Effector CD4-positive, alpha-beta T cell (primary cell): Measurements from ENCODE around the gene SLC4A7.
"Not testable (repeated sequence)": the region's sequence is repeated elsewhere in the genome, so short reads cannot be mapped to it uniquely, and the experiment has no call there.

Experiments
- DNase-seq: peaks from one replicate; pipeline ENCODE4 v3.0.0-alpha.2; 2020
- total RNA-seq: gene quantifications from one replicate; lab custom pipeline; 2026; lab: John Stamatoyannopoulos, UW

The SLC4A7 gene
- total RNA-seq = 175 reads per million, percentile 91 among the genes with 10 or more reads in this experiment

DNA sequence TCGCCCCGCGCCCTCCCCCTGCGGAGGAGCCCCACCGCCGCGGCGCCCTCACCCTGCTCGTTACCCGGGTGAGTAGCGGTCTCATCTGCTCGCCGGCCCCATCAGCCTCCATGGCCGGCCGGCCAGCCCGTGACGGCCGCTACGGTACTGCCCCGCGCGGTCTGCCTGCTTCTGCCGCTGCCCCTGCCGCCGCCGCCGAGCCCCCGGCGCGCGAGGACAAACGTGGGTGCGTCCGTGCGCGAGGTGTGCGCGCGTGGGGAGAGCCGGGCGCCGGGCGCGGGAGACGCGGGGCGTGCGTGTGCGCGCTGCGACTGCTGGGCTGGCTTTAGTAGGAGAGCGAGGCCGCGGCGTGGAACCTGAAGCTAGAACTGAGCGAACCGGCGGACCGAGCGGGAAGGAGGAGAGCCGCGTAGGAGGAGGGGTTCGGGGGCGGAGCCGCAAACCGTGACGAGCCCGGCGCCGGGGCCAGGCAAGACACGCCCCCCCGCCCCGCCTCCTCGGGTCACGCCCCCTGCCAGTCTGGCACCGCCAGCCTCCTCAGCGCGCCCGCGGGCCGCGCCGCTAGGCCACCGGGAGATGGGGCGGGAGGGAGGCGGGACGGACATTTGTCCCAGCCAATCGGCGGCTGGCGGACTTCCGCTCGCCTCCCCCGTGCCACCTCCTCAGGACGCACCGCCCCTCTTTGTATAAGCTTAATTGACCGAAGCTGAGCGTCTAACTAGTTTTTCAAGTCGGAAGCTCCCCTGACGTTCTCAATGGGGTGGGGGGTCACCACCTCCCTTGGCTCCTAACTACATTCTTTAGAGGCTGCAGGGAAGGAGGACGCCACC is at the start of gene SLC4A7:
SLC4A7 (minus strand) TSS at position 370 of the 830 bp plus-strand sequence; CDS start at position 112, 258 bp downstream.
- DNase-seq = peak; percentile 99

DNA sequence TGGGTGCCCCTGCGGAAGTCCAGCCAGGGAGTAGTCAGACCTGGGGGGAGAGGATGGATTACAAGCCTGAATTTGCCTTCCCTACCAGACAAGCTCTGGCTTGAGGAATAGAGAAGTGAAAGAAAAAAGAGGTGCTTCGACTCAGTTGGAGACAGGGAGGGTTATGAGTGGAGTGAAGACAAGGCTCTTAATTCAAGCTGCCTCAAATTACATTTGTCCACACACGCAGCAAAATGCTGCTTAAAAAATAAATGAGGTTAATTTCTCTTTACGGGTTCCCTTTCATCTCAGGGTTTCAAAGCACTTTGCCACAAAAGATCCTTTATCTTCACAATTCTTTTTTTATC is 49.0 kb upstream of the SLC4A7 start:
- no peak for DNase-seq

DNA sequence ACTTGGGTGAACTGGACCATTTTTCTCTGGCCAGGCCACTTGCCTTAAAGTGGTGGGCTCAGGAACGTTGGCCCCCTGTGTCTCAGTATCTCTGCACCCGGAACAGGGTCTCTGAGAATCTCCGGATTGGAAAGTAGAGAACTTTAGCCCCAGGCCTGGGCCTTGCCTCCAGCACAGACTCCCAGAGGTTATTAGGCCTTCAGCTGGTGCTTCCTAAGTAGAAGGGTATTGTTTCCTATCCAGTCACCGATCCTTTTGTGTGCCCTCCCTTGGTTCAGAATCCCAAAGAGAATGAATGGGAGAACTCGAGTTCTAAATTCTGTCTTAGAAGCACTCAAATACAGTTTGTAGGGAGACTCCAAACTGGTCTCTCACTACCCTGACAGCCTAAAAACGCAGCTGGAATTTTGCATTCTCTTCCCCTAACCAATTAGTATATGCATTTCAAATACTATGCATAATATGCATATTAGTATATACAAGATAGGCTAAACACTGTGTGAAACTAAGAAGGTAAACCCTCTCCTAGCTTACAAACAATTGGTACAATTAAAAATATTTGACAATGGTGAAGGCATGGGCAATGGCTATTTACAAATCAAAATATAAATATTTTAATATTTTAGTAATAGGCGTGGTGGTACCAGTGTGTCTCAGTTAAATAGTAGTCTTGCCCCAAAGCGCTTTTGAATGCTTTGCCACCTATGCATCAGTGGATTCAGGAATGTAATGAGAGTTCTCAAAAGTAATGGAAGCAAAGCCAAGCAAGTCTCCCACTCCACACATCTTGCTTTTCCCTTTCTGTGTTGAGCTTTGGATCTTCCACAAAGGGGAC is 48.5 kb upstream of the SLC4A7 start:
- DNase-seq = no peak

GRCh38 chr3:27531193-27531751 is 47.1 kb upstream of the SLC4A7 start:
- DNase-seq = not testable (repeated sequence)

DNA sequence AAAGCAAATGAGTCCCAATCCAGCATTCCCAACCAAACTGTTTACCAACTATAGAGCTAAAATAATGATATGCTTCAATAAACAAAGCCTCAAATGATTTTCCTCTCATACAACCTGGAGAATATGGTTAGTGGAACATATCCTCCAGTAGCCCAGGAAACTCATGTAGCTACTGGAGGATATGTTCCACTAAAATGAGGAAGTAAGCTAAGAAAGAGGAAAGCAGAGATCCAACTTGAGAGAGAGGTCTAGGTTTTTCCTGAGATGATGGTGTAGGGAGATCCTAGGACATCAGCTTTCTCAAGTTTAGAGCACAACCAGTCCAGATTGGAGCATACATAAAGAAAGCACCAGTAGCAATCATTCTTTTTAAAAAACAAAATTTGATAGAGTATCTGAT is 44.6 kb upstream of the SLC4A7 start:
- DNase-seq = no peak

DNA sequence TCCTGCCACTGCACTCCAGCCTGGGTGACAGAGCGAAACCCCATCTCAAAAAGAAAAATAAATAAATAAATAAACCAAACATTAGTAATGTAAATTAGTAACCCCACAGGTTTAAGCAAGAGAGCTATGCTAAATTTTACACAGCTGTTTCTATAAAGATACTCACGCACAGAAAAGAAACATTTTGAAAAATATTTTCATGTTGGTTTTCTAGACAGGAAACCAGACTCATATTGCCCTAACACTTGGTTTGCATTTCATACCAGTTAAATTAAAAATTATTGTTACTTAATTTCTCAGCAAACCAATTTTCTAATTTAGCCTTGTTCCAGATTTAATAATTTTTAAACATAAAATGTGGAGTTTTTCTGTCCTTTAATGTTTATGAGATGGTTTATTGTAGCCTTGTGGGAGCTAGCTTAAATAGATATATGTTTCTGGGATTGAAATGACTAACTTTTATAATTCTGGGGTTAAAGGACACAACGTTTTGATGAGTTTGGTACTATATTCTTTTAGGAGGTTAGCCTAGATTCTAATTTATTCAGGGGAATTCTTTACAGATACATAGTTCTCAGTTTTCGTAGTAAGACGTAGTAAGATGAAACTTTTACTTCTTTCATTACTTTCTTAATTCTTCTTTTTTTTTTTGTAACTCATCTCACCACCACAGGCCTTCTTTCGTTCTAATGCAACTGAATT is 42.6 kb upstream of the SLC4A7 start:
- DNase-seq = no peak

DNA sequence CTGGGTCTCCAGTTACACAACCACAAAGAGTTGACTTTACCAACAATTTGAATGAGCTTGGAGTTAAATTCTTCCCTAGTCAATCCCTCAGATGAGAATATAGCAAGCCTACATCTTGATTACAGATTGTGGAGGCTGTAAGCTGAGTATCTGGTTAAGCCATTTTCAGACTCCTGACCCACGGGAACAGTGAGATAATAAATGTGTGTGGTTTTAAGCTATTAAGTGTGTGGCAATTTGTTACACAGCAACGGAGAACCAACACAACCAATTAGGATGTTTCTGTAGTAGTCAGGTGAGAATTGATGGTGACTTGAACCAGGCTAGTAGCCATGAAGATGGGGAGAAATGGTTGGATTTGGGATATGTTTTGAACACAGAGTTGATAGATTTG is 37.7 kb upstream of the SLC4A7 start:
- no peak for DNase-seq

DNA sequence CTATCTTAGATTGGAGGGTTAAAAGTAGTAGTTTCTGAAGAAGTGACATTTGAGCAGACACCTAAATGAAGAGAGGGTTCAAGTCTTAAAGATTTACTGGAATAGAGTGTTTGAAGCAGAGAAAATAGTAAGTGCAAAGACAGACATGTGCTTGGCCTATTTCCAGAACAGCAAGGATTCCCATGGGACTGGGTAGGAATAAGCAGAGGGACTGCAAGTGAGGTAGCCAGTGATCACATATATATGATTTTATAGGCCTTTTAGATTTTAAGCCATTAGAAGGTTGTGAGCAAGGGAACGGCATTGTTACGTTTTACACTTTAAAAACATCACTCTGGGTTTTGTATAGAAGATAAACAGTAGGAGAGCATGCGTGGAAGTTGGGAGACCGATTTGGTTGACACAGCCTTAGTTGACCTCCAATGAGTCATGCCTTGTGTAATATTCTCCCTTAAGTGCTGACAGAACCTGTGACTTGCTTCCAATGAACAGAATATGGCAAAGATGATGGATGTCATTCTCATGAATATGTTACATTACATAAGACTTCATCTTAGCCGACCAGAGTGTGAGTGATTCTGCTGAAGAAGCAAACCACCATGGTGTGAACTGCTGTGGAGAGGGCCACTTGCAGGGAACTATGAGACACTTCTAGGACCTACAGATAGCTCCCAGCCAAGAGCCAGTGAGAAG is 37.1 kb upstream of the SLC4A7 start:
- DNase-seq = no peak

DNA sequence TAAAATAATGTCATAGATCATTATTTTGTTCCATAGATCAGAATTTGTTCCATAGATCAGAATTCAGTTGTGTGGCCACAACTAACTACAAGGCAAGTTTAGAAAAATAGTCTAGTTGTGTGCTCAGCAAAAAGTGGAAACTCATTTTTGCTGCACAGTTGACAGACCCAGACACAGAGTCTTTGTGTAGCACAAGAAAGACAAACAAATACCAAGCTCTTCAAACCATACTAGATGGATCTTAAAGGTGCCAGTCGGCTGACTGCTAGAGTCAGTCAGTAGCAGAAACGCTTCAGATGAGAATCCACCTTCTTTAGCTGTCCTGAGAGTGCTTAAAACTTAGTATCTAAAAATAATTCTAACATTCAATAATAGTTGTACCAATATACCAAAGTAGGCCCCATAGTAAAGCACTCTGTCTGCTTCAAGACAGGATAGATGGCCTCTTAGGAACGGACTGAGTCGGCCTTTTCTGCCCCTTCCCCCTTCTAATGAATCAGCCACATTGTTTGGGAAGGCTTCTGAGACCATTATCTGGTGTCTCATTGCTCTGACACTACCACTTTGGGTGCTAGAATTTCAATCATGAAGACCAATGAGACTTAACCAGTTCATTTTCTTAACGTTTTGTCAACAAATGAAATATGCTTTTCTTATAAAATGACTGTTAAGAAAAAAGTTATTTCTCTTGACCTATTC is 27.7 kb upstream of the SLC4A7 start:
- no peak for DNase-seq

GRCh38 chr3:27509376-27509775 is 25.2 kb upstream of the SLC4A7 start:
- DNase-seq = no peak

GRCh38 chr3:27508424-27508823 is 24.2 kb upstream of the SLC4A7 start:
- DNase-seq = no peak

- DNase-seq = no peak
Measured at GRCh38 chr3:27507515-27508266, 23.5 kb upstream of the SLC4A7 start.

- DNase-seq = no peak
Measured at GRCh38 chr3:27507111-27507510, 22.9 kb upstream of the SLC4A7 start.

DNA sequence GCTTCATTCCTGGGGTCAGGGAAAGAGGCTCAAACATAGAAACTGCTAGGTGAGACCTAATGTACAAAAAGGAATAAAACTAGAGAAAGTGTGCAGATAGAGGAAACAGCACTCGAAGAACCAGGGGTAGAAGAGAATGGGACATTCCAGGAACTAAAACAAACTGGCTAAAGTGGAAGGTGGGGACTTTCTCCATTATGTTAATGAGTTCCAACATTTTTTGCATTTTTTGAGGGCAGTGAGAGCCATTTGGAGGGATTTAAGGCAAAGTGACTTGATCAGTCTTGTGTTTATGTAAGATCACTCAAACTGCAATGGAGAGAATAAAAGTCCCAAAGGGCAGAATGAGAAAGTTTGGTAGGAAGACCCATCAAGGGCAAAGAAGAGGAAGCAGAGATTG is 20.6 kb upstream of the SLC4A7 start:
- DNase-seq = no peak

DNA sequence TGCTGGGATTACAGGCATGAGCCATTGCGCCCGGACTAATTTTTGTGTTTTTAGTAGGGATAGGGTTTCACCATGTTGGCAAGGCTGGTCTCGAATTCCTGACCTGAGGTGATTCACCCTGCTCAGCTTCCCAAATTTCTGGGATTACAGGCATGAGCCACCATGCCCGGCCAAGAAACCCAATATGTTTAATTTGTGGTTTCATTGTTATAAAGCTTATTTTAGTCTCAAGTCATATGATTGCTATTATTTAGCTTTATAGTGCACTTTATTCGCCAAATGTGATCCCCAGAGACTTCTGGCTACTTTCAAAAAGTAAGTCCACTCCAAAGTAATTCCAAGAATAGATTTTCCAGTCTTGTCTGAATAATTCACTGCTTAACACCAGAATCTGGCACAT is 19.3 kb upstream of the SLC4A7 start:
- no peak for DNase-seq

DNA sequence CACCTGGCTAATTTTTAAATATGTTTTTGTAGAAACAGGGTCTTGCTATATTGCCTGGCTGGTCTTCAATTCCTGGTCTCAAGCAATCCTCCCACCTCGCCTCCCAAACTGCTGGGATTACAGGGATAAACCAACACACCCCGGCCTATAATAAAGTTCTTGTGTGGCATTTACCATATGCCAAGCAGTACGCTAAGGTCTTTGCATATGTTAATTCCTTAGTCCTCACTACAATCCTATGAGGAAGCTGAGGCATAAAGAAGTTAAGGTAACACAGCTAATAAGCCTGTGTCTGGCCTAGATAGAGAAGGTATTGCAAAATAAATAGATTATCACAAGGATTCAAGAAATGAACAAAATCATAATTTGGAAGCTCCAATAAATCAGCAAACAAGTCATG is 17.6 kb upstream of the SLC4A7 start:
- no peak for DNase-seq

DNA sequence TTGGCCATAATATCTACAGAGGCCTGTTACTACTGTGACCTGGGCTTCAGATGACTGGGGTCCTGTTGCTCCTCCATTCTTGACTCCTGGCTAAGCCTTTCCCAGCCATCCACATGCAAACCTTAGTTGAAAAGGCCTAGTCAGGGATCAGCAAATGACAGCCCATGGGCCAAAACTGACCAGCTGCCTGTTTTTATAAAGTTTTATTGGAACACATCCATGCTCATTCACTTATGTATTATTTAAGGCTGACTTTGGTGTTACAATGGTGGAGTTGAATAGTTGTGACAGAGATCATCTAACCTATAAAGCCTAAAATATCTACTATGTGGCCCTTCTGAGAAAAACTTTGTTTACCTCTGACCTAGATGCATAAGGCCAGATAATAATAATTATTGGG is 16.8 kb upstream of the SLC4A7 start:
- DNase-seq = no peak

GRCh38 chr3:27500035-27500434 is 15.9 kb upstream of the SLC4A7 start:
- no peak for DNase-seq

- DNase-seq = no peak
Measured at GRCh38 chr3:27494784-27495183, 10.6 kb upstream of the SLC4A7 start.

DNA sequence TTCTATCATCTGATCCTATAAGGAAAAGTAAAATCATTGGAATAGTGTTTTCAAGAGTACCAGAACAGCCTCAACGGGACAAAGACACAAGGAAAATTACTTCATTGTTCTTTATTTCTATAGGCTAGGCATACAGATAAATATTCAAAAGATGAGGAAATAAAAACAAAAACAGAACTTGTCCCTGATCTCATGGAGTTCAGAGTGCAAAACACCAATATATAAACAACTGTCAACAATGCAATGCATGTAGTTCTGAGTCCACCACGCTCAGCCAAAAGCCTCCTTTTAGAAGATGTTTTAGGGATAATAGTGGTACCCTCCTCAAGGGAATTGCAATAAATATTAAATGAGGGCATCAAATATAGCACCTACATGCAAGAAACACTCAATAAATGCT is 4.6 kb upstream of the SLC4A7 start:
- no peak for DNase-seq

- DNase-seq = no peak
Measured at GRCh38 chr3:27487383-27487782, 3.2 kb upstream of the SLC4A7 start.
